HG03095 (cell line): ENCODE results near the gene EMC7.
A peak's percentile ranks its signal among the peaks of the same experiment; 100 is the strongest.

Experiments used
- ATAC-seq: cut with Tn5 transposase; IDR thresholded peaks from one replicate; pipeline ENCODE4 v1.9.1; 2021; ENCODE audit warnings: moderate library complexity; ENCODE audit not compliant: unreplicated experiment

Gene EMC7

DNA sequence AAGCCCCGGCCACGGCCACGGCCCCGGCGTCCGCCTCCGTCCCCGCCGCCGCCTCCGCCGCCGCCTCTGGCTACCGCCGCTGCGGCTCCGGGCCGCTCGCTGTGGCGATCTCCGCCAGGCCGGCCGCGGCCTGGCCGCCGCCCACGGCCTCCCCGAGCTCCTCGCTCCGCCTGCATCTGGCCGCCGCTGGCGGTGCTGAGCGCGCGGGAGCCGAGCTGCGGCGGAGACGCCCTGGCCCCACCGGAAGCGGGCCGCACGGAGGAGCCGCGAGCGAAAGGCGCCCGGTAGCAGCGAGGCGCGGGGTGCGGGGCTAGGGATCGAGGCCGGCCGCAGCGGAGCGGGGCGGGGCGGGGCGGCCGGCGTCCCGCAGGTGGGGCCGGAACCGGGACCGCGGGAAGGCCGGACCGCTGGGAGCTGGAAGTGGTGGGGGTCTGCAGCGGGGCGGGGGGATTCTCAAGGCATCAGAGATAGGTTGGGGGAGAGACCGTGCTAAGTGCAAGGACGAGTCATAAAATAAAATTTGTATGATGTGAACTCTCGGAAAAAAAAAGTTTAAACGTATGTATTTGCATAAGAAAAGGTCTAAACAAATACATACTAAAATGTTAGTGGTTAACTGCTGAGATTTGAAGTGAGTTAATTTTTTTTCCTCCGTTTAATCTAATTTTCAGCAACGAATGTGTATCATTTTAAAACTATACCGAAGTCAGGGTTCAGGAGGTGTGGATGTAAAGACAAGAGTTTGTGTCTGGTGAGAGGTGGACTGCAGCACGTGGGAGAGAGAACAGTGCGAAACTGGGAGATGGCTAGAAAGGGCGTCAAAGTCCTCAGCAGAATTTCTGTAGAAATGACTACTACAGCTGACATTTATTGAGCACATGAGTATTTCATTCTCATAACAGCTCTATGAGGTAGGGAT lies 62.5 kb downstream of the EMC7 start, which contains the start of gene AVEN:
AVEN (minus strand) TSS at position 334 of the 919 bp plus-strand sequence; CDS start at position 176, 158 bp downstream.
- peak; percentile 49 for ATAC-seq

DNA sequence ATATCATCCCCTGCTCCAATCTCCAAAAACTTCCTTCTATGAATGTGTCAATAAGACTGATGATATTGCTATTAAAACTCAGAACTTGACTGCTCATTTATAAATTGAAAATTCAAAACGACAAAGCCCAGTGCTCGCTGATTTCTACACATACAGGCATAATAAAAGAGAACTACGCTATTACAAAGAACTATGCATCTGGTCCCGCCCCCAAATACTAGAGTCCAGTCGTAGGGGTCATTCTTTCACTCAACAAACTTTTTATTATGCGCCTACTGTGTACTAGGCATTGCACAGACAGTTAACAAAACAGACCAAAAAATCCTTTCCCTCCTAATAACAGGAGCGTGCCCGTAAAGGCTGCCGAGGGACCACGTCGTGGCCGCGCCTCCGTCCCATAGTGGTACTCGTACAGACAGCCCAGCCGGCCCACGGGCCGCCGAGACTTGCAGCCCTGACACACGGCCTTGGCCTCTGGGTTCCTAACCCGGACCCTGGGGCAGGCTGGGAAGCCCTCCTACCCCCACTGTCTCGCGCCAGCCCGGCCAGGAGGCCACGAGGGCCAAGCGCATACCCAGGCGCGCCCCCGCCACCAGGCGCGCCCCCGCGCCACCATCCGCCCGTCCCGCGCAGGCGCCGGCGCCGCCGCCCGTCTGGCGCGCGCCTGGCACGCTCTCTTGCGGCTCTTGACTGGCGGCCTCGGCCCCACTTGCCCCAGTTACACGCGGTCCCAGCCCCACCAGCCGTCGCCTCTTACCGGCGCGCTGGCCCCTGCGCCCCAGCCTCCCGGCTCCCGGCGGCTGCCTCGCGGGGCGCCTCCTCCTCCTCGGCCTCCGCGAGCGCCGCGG lies 63.4 kb downstream of the EMC7 start:
- ATAC-seq: peak; percentile 60
